Dermis blood vessel endothelial cell (primary cell): ENCODE measurements around the gene INPP5D. TPM values are rescaled to one million over a fixed set of nuclear protein-coding genes. Genes with fewer than 3 reads are reported as not detected.
"Not testable (repeated sequence)": the region's sequence is repeated elsewhere in the genome, so short reads cannot be mapped to it uniquely, and the experiment has no call there.

Source experiments
- DNase-seq: peaks from one replicate; pipeline ENCODE4 v3.0.0; 2010
- total RNA-seq: library from RNA; depleted of rRNA; stranded (reverse); fragments of >200 nt; gene quantifications from 2 replicates; pipeline ENCODE4 v1.2.3, GENCODE V29; 2014

The INPP5D gene
- total RNA-seq, 1 donor from 2014 or later = 45.3 TPM

GRCh38 chr2:233119123-233119522 is 59.0 kb downstream of the INPP5D start:
- no peak for DNase-seq

GRCh38 chr2:233119806-233120205 is 59.7 kb downstream of the INPP5D start:
- no peak for DNase-seq

GRCh38 chr2:233120459-233120858 is 60.3 kb downstream of the INPP5D start:
- DNase-seq = no peak

GRCh38 chr2:233121856-233122255 is 61.7 kb downstream of the INPP5D start:
- no peak for DNase-seq

DNA sequence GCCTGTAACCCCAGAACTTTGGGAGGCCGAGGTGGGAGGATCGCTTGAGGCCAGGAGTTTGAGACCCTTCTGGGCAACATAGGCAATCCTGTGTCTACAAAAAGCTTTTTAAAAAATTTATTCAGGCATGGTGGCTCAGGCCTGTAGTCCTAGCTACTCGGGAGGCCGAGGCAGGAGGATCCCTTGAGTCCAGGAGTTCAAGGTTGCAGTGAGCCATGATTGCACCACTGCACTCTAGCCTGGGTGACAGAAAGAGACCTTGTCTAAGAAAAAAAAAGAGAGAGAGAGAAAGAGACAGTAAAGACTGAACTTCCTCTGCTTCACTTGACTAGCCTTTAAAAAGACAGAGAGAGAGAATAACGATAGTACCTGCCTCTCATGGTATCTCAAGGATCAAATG is 62.4 kb downstream of the INPP5D start:
- DNase-seq = no peak

DNA sequence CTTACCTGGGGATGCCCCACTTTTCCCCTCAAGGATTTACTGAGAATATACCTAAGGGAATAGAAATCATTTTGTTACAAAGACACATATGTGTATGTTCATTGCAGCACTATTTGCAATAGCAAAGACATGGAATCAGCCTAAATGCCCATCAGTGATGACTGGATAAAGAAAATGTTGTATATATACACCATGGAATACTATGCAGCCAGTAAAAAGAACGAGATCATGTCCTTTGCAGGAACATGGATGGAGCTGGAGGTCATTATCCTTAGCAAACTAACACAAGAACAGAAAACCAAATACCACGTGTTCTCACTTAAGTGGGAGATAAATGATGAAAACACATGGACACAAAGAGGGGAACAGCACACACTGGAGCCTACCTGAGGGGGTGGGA is 63.4 kb downstream of the INPP5D start:
- not testable (repeated sequence) for DNase-seq

DNA sequence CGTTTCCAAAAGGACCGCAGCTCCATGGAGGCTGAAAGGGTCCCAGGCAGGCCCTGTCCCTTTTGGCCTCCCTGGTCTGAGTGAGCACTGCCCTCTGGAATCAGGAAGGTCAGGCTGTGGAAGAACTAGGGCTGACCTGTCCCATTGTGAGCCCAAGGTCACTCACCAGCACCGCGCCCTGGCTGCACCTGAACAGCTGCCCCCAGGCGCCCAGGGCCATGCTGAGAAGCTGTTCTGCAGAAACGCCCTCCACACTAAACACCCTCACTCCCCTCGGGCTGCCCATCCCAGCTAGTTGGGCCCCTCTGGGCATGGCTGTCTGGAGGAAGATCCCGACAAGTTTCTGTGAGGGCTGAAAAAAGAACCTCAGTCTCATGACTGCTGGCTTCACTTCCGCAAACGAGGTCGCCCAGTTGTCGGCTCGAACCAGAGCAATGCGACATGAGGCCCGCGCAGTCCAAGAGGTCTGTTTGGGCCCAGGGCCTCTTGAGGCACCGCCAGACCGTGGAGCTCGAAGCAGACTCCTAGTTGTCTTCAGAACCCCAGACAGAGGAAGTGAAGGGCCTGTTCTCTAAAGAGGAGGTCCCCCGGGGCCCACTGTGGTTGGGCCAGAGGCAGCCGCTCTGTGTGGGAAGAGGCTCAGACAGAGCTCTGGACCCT is 64.4 kb downstream of the INPP5D start:
- no peak for DNase-seq

DNA sequence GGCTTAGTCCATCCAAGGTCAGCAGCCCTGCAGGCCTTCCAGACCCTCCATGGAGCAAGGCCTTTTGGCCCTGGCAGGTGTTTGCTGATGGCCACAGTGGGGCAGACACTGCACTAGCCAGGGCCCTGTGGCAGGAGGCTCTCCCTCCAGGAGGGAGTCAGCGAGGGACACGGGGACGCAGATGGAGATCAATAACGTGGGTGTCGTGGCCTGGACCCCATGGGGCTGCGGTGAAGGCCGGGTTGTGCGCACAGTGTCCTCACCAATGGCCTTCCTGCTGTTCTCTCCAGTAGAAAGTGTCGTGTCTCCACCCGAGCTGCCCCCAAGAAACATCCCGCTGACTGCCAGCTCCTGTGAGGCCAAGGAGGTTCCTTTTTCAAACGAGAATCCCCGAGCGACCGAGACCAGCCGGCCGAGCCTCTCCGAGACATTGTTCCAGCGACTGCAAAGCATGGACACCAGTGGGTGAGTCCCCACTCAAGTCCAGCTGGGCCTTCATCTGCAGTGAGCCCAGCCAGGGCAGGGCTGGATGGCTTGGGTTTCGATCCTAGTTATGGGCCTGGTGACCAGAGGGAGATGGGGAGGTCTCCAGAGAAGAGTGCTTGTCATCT is 65.4 kb downstream of the INPP5D start:
- no peak for DNase-seq

DNA sequence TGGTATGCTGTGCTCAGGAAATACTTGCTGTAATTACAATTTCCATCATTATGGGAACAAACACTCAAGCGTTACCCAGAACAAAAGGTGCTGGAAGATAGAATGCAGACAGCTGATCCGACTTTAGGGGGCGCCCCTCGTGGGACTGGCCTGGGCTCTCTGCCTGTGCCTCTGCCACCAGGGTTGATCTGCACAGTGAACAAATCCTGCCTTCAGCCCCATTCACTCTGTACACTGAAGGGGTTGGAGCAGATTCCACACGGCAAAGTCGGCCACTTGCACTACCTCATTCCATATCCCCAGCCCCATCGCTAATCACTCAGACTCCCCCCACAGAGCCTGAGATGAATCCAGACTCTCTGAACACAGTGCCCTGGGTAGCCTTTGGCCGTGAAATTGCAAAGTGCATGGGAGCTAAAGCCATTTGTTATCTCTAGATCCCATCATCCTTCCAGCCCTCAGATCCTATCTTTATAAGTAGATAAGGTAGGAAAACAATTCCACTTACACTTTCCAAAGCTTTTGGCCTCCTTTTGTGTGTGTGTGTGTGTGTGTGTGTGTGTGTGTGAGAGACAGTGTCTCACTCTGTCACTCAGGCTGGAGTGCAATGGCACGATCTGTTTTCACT is 69.3 kb downstream of the INPP5D start:
- DNase-seq = peak; percentile 54

- DNase-seq = no peak
Measured at GRCh38 chr2:233130024-233130423, 69.9 kb downstream of the INPP5D start.

DNA sequence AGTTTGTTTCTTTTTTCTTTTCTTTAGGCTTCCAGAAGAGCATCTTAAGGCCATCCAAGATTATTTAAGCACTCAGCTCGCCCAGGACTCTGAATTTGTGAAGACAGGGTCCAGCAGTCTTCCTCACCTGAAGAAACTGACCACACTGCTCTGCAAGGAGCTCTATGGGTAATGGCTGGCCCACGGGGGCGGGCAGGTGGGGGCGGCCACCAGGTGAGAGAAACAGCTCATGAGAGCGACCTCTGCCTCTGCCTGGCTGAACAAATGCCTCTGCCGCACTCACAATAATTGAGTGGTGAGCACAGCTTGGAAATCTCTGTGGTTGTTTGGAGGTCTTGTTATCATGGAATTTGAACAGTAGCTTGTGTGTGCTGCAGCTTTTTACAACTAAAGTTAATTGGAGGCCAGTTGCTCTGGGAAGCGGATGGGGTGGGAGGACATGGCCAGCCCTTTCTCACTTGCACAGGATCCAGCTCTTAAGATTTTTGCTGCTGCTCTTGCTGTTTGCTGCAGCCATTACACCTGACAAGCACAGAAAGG is 70.4 kb downstream of the INPP5D start:
- no peak for DNase-seq

- DNase-seq = no peak
Measured at GRCh38 chr2:233131936-233132720, 72.0 kb downstream of the INPP5D start.

- no peak for DNase-seq
Measured at GRCh38 chr2:233133239-233133638, 73.1 kb downstream of the INPP5D start.

DNA sequence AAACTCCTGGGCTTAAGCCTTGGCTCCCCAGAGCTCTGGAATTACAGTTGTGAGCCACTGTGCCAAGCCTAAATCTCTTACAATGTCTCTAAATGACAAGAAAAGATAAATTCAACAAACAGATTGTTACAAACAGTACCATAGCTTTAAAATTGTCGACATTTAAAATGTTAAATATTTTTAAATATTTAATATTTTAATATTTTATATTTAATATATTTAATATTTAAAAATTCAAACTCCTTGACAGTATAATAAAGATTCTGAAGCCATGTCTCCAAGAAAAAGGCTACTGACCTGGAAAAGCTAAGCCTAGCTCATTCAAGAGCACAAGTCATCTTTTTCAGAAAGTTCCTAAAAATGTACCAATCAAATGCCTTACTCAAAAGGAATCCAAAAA is 75.3 kb downstream of the INPP5D start:
- DNase-seq = no peak

GRCh38 chr2:233137040-233137439 is 76.9 kb downstream of the INPP5D start:
- DNase-seq = no peak

GRCh38 chr2:233140077-233140585 is 80.0 kb downstream of the INPP5D start:
- no peak for DNase-seq

DNA sequence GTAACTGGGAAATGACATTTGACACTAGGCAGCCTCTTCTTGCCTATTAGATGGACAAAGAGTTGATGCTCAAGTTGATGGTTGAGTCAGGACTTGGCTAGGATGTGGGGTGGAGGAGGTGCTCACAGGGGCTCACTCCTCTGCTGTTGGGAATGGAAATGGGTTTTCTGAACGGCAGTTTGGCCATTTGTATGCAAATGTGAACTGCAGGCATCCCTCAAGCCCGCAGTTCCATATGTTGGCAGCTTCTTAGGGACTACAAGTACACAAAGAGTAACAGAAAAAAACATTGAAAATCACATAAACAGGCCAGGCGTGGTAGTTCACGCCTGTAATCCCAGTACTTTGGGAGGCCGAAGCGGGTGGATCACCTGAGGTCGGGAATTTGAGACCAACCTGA is 80.8 kb downstream of the INPP5D start:
- no peak for DNase-seq

DNA sequence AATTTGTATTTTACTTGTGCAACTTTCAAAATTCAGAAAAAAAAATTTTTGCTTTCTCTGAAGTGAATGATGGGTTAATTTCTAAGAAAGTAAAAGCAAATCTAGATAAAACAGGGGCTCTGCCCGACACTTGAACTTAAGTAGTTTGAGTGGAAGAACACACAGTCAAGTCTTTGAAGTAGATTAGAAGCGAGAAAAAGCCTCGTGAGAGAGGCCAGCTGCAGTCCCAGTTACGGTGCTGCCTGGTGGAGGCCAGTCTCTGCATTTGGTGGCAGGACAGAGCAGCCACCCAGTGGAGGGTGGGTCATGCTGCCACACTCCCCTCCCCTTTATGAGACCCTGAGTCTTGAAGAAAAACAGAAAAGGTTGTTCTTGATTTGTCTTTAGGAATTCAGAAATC is 81.8 kb downstream of the INPP5D start:
- DNase-seq = no peak

DNA sequence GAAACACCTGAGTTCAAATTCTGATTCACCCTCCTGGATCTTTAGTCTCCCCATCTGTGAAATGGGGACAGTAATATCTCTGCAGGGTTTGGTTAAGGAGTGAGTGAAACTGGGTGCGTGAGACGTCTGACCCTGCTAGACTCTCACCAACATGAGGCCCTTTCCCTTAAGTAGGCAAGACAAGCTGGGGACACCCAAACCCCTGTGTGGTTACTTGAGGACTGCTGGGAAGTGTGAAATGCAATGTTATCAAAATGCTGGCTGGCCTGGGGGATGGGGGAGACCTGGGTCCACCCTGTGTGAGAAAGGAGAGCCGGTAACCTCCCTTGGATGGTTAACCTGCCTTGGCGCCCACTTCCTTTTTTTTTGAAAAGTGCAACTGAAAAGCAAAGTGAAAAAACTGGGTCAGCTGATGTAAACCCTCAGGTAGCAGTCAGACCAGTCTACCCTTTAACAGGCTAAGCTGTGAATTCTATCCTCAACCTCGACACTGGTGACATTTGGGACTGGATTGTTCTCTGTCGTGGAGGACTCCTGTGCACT is 82.3 kb downstream of the INPP5D start:
- DNase-seq = no peak

DNA sequence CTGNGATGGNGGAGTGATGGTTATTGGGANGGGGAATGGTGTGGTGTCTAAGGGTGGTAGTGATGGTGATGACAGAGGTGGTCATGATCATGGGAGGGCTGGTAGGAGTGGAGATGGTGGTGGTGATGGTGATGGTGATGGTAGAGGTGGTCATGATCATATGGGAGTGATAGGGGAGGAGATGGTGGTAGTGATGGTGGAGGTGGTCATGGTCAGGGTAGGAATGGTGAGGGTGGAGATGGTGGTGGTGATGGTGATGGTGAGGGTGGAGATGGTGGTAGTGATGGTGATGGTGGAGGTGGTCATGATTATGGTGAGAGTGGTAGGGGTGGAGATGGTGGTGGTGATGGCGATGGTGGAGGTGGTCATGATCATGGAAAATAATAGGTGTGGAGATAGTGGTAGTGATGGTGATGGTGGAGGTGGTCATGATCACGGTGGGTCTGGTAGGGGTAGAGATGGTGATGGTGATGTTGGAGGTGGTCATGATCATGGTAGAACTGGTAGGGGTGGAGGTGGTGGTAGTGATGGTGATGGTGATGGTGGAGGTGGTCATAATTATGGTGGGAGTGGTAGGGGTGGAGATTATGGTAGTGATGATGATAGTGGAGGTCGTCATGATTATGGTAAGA is 83.7 kb downstream of the INPP5D start:
- no peak for DNase-seq

DNA sequence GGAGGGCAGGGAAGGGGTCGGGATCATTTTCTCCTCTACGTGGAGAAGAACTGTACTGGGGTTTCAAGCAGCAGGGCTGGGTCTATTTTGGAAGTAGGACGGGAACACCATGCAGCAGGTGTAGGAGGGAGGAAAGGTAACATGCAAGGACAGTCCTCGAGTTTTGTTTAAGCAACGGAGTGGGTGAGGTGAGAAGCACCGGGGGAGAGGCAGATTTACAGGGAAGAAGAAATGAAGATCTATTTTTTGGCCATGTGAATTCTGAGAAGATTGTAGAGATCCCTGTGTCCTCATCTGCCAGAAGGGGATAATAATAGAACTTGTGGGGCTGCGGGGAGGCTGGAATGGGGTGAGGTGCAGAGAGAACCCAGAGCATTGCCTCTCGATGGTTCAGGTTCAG is 85.6 kb downstream of the INPP5D start:
- no peak for DNase-seq

GRCh38 chr2:233146194-233146593 is 86.1 kb downstream of the INPP5D start:
- no peak for DNase-seq
